Fibroblast of lung (primary cell): ENCODE results near the gene FMNL1. TPM values are rescaled to one million over a fixed set of nuclear protein-coding genes. Genes with fewer than 3 reads are reported as not detected.
A peak's percentile ranks its signal among the peaks of the same experiment; 100 is the strongest.

Experiments used
- DNase-seq, 2 donors: peaks; one replicate each; pipeline versions ENCODE4 v3.0.0 to v3.0.0-alpha.2; 2010; ENCODE audit warnings: low read depth in 2 of 2
- H2AFZ ChIP-seq: 2 replicates; pipeline ENCODE4 v1.5.1; 2012; ENCODE audit warnings: low read length, control low read depth, inconsistent platforms
- H3K27ac ChIP-seq: 2 replicates; pipeline ENCODE4 v1.5.1; 2011; ENCODE audit warnings: low read length, control low read depth; ENCODE audit not compliant: insufficient read depth
- H3K27me3 ChIP-seq: 2 replicates; pipeline ENCODE4 v1.5.1; 2011; ENCODE audit warnings: mild to moderate bottlenecking, low read length; ENCODE audit not compliant: control insufficient read depth, insufficient read depth
- H3K36me3 ChIP-seq: 2 replicates; pipeline ENCODE4 v1.5.1; 2011; ENCODE audit warnings: low read length; ENCODE audit not compliant: control insufficient read depth, insufficient read depth
- H3K4me1 ChIP-seq: 2 replicates; pipeline ENCODE4 v1.5.1; 2011; ENCODE audit warnings: low read length; ENCODE audit not compliant: control insufficient read depth, insufficient read depth; ENCODE audit errors: extremely low read depth
- H3K4me2 ChIP-seq: 2 replicates; pipeline ENCODE4 v1.5.1; 2011; ENCODE audit warnings: low read length, control low read depth; ENCODE audit not compliant: insufficient read depth; ENCODE audit errors: extremely low read depth
- H3K4me3 ChIP-seq, 4 experiments: fragments of 200-600 bp in 1 of 4; sonication (generic) in 1 of 4; replicated peaks in 1 of 4; 2 replicates each; pipeline ENCODE4 v1.5.1; 2011 to 2016; ENCODE audit warnings: low read length in 4 of 4, low read depth in 3 of 4, mild to moderate bottlenecking in 3 of 4, control low read depth in 2 of 4, inconsistent platforms in 1 of 4, mixed read lengths in 1 of 4; ENCODE audit not compliant: insufficient read depth in 1 of 4; ENCODE audit errors: control extremely low read depth in 1 of 4
- H3K79me2 ChIP-seq: 2 replicates; pipeline ENCODE4 v1.5.1; 2012; ENCODE audit warnings: mild to moderate bottlenecking, low read length, inconsistent platforms; ENCODE audit not compliant: control insufficient read depth, insufficient read depth
- H3K9ac ChIP-seq: 2 replicates; pipeline ENCODE4 v1.5.1; 2011; ENCODE audit warnings: mild to moderate bottlenecking, low read length, control low read depth; ENCODE audit not compliant: insufficient read depth
- H3K9me3 ChIP-seq: 2 replicates; pipeline ENCODE4 v1.5.1; 2012; ENCODE audit warnings: low read depth, low read length; ENCODE audit not compliant: control insufficient read depth, insufficient read depth
- H4K20me1 ChIP-seq: 2 replicates; pipeline ENCODE4 v1.5.1; 2011; ENCODE audit warnings: low read length; ENCODE audit not compliant: control insufficient read depth, insufficient read depth; ENCODE audit errors: extremely low read depth
- EZH2 ChIP-seq: IDR thresholded peaks from 2 replicates; pipeline ENCODE4 v1.5.1; 2012; ENCODE audit warnings: low read length, control low read depth, mild to moderate bottlenecking; ENCODE audit errors: missing control alignments
- polyA plus RNA-seq, 2 donors: library from polyadenylated mRNA; depleted of rRNA in 1 of 2; stranded (reverse) in 1 of 2; unstranded in 1 of 2; fragments of >200 nt; gene quantifications; 2 replicates each; pipeline ENCODE4 v1.2.1, GENCODE V29; 2011 to 2012; ENCODE audit warnings: missing spikeins in 1 of 2
- total RNA-seq: library from RNA; depleted of rRNA; stranded (reverse); fragments of >200 nt; gene quantifications from 2 replicates; pipeline ENCODE4 v1.2.1, GENCODE V29; 2014
- TF ChIP-seq, protein P1 (sequence below), 2 donors: IDR thresholded peaks in 1 of 2; conservative IDR thresholded peaks in 1 of 2; 1 replicate in 1 of 2; 2 replicates in 1 of 2; pipeline ENCODE4 v1.5.1; 2011 to 2012; ENCODE audit warnings: low read length in 2 of 2, control low read depth in 1 of 2, inconsistent platforms in 1 of 2, low read depth in 1 of 2, mild to moderate bottlenecking in 1 of 2

The FMNL1 gene
- total and polyA plus RNA-seq, 2 donors (not counting 1 experiment from before 2014, with no cell fraction given), result 1.1 to 2.8 TPM

DNA sequence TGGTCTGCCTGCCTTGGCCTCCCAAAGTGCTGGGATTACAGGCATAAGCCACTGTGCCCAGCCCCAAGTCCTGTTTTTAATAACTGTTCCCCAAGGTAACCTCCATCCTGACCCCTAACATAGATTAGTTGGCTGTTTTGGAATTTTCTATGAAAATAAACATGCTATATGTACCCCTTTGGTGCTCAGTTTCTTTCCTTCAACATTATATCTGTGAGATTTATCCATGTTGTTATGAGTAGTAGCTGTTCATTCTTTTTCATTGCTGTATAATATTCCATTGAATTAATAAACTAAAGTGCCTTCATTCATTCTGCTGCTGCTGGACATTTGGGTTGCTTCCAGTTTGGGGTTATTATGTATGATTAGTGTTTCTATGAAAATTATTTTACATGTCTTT lies 26.3 kb upstream of the FMNL1 start:
- Histone ChIP-seq H3K4me3 (no peak overlapping the region), H3K9me3 (no peaks in the 10 kb centered on the region), H3K36me3 (no peaks in the 10 kb centered on the region), H3K4me1 (peaks cover 4% of the 10 kb centered on the region), H3K4me2 (no peak overlapping the region), H2AFZ (no peak overlapping the region), H3K27ac (no peak overlapping the region), H3K79me2 (no peaks in the 10 kb centered on the region), H4K20me1 (no peaks in the 10 kb centered on the region), H3K9ac (no peak overlapping the region), H3K27me3 (no peaks in the 10 kb centered on the region)
- DNase-seq, result no peak
- no peak for TF ChIP-seq EZH2
- TF ChIP-seq, protein P1, sequence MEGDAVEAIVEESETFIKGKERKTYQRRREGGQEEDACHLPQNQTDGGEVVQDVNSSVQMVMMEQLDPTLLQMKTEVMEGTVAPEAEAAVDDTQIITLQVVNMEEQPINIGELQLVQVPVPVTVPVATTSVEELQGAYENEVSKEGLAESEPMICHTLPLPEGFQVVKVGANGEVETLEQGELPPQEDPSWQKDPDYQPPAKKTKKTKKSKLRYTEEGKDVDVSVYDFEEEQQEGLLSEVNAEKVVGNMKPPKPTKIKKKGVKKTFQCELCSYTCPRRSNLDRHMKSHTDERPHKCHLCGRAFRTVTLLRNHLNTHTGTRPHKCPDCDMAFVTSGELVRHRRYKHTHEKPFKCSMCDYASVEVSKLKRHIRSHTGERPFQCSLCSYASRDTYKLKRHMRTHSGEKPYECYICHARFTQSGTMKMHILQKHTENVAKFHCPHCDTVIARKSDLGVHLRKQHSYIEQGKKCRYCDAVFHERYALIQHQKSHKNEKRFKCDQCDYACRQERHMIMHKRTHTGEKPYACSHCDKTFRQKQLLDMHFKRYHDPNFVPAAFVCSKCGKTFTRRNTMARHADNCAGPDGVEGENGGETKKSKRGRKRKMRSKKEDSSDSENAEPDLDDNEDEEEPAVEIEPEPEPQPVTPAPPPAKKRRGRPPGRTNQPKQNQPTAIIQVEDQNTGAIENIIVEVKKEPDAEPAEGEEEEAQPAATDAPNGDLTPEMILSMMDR (conservative IDR thresholded peaks at IDR 0.05 in 1 of 2, IDR thresholded peaks at IDR 0.05 in 1 of 2; ENCODE audit: low read depth in 1 of 2, low read length in 2 of 2), result no peak

DNA sequence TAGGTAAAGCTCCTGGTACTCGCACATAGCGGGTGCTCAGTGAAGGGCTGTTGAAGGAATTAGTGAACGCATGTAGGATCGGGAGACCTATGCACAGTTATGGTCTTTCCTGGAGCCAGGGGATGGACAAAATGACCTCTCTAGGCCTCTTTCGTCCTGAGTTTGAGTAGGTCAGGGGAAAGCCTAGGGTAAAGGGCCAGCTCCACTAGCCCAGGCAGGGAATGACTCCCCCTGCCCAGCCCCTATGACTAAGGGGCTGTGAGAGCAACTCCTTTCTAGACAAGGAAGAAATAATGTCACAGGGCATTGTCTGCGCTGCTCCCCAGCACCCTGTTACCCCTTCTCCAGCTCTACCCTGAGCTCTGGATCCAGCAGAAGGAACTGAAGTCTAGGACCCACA lies 24.6 kb upstream of the FMNL1 start:
- H3K4me1 ChIP-seq, result peaks cover 4% of the 10 kb centered on the region
- no peaks in the 10 kb centered on the region for H3K36me3 ChIP-seq
- H3K79me2 ChIP-seq, result no peaks in the 10 kb centered on the region
- H3K27ac ChIP-seq, result no peak overlapping the region
- no peaks in the 10 kb centered on the region for H4K20me1 ChIP-seq
- no peak overlapping the region for H3K9ac ChIP-seq
- no peaks in the 10 kb centered on the region for H3K27me3 ChIP-seq
- H3K4me3 ChIP-seq, result no peak overlapping the region
- H3K4me2 ChIP-seq, result no peak overlapping the region
- no peaks in the 10 kb centered on the region for H3K9me3 ChIP-seq
- H2AFZ ChIP-seq, result peak overlapping the region; percentile 74
- TF ChIP-seq, protein P1 (conservative IDR thresholded peaks at IDR 0.05 in 1 of 2, IDR thresholded peaks at IDR 0.05 in 1 of 2; ENCODE audit: low read depth in 1 of 2, low read length in 2 of 2), result no peak
- no peak for TF ChIP-seq EZH2
- no peak for DNase-seq

DNA sequence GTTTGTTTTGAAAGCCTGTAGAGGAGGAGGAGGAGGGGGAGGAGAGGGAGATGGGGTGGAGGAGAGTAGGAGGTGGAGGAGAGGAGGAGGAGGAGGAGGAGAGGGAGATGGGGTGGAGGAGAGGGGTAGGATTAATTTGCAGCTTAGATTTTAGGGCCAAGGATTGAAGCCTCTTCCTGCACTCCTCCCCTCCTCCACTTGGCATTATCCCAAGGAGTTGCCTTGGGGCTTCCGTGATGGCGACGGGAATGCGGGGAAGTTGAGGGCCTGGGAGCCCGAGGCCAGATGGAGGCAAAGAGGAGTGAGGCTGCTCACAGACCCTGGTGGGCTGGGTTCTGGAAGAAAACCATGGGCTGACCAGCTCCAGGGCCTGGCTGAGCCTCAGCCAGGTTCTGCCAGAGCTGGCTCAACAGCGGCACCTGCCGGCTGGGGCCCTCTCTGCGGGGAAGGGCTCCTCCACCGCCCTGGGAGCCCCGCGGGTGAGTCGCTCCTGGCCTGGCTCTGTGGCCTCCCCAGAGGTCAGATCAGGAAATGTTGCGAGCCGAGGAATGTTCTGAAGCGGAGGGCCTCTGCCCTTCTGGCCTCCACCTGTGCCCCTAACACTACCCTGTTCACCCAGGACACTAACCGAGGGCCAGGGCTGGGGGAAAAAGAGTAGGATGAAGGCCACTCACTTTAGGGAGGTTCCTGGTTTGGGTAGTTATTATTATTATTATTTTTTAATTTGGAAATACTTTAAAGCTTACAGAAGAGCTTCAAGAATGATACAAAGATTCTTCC lies 23.9 kb upstream of the FMNL1 start:
- H3K4me2 ChIP-seq, result peak overlapping the region; percentile 44
- no peaks in the 10 kb centered on the region for H4K20me1 ChIP-seq
- no peaks in the 10 kb centered on the region for H3K27me3 ChIP-seq
- H3K4me3 ChIP-seq, result no peak overlapping the region
- peaks cover 4% of the 10 kb centered on the region for H3K4me1 ChIP-seq
- no peaks in the 10 kb centered on the region for H3K9me3 ChIP-seq
- TF ChIP-seq, protein P1 (conservative IDR thresholded peaks at IDR 0.05 in 1 of 2, IDR thresholded peaks at IDR 0.05 in 1 of 2; ENCODE audit: low read depth in 1 of 2, low read length in 2 of 2), result peak; percentile 94 to 95
- TF ChIP-seq EZH2, result no peak
- peak overlapping the region; percentile 74 for H2AFZ ChIP-seq
- H3K27ac ChIP-seq, result no peak overlapping the region
- H3K36me3 ChIP-seq, result no peaks in the 10 kb centered on the region
- H3K79me2 ChIP-seq, result no peaks in the 10 kb centered on the region
- H3K9ac ChIP-seq, result no peak overlapping the region
- DNase-seq, result peak; percentile 67 to 85
